Measurements from ENCODE around the gene CFHR1.
"Not testable (repeated sequence)": the region's sequence is repeated elsewhere in the genome, so short reads cannot be mapped to it uniquely, and the experiment has no call there.

DNA sequence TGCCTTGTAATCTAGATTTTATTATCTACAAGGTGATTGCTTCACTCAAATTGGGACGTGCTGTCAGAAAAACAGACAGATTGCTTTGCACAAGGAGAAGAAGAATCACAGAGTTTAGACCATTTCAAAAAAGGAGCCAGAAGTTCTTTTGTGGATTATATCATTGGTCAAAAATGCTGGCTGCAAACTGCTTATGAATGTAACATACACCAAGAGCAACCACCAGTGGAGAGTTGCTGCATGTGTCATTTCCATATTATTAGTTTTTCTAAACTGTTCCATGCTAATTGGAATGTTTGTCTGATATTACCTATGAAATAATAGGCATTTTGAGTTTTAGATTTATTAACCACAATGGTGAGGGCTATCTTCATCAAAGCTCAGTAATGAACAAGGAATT, 17.6 kb upstream of the CFHR1 start:
- TF ChIP-seq, protein P1, sequence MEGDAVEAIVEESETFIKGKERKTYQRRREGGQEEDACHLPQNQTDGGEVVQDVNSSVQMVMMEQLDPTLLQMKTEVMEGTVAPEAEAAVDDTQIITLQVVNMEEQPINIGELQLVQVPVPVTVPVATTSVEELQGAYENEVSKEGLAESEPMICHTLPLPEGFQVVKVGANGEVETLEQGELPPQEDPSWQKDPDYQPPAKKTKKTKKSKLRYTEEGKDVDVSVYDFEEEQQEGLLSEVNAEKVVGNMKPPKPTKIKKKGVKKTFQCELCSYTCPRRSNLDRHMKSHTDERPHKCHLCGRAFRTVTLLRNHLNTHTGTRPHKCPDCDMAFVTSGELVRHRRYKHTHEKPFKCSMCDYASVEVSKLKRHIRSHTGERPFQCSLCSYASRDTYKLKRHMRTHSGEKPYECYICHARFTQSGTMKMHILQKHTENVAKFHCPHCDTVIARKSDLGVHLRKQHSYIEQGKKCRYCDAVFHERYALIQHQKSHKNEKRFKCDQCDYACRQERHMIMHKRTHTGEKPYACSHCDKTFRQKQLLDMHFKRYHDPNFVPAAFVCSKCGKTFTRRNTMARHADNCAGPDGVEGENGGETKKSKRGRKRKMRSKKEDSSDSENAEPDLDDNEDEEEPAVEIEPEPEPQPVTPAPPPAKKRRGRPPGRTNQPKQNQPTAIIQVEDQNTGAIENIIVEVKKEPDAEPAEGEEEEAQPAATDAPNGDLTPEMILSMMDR (IDR thresholded peaks at IDR 0.05; ENCODE audit: low read depth, low read length), result not testable (repeated sequence)
- not testable (repeated sequence) for TF ChIP-seq EZH2phosphoT487 (IDR thresholded peaks at IDR 0.05; ENCODE audit: low read depth)
